GM12874 (cell line): ENCODE results near the gene CEP350.

Experiments used
- TF ChIP-seq, protein P1 (sequence below): IDR thresholded peaks from 2 replicates; pipeline ENCODE4 v1.5.1; 2011; ENCODE audit warnings: low read depth, mild to moderate bottlenecking, control low read depth, low read length, moderate library complexity; ENCODE audit not compliant: insufficient read depth

Gene CEP350

DNA sequence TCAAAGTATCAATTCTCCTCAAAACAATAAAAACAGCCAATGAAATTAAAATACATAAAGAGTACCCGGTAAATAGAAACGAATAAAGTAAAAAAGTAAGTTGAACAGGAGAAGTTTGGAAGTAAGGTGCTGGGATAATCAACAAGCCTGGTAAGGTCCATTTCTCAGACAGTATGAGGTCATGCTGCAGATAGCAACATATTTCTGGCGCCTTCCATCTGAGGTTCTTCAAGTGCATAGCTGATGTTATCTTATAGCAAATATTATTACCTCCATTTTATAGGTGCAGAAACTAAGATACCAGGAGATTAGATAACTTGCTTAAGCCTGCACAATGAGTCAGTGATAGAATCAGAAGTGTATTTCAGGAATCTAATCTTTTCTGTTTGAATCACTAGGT is 23.7 kb upstream of the CEP350 start:
- TF ChIP-seq, protein P1, sequence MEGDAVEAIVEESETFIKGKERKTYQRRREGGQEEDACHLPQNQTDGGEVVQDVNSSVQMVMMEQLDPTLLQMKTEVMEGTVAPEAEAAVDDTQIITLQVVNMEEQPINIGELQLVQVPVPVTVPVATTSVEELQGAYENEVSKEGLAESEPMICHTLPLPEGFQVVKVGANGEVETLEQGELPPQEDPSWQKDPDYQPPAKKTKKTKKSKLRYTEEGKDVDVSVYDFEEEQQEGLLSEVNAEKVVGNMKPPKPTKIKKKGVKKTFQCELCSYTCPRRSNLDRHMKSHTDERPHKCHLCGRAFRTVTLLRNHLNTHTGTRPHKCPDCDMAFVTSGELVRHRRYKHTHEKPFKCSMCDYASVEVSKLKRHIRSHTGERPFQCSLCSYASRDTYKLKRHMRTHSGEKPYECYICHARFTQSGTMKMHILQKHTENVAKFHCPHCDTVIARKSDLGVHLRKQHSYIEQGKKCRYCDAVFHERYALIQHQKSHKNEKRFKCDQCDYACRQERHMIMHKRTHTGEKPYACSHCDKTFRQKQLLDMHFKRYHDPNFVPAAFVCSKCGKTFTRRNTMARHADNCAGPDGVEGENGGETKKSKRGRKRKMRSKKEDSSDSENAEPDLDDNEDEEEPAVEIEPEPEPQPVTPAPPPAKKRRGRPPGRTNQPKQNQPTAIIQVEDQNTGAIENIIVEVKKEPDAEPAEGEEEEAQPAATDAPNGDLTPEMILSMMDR = no peak

DNA sequence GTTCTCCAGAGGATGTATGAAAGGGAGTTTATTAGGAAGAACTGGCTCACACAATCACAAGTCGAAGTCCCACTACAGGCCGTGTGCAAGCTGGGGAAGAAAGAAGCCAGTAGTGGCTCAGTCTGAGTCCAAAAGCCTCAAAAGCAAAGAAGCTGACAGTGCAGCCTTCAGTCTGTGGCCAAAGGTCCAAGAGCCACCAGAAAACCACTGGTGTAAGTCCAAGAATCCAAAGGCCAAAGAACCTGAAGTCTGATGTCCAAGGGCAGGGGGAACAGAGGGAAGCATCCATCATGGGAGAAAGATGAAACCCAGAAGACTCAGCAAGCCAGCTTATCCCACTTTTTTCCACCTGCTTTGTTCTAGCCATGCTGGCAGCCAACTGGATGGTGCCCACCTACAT is 21.4 kb upstream of the CEP350 start:
- TF ChIP-seq, protein P1 = no peak

DNA sequence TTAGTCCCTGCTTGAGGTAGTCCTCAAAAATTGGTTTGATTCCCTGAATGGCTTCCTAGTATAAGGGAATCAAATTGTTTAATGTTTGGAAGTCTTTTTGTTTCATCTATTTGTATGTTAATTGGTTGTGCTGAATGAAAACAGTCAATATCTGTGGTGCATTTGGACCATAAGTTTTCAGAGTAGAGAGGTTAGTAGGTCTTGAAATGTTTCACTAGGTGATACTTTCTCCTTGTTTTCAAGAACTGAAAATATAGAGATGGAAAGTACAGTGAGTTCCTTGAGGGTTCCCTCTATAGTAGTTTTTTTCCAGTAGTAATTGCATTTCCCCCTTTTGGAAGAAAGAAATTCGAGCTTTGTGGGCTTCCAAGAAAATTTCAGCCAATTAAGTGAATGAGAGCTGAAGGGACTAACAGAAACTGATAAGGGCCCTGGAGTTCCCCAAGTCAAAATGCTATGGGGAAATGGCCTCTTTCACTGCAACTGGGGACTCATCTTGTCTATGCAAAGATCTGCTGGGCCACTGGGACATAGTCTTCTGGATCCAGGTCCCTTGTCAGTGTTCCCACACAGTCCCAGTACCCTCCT is 18.6 kb upstream of the CEP350 start:
- TF ChIP-seq, protein P1 = no peak

DNA sequence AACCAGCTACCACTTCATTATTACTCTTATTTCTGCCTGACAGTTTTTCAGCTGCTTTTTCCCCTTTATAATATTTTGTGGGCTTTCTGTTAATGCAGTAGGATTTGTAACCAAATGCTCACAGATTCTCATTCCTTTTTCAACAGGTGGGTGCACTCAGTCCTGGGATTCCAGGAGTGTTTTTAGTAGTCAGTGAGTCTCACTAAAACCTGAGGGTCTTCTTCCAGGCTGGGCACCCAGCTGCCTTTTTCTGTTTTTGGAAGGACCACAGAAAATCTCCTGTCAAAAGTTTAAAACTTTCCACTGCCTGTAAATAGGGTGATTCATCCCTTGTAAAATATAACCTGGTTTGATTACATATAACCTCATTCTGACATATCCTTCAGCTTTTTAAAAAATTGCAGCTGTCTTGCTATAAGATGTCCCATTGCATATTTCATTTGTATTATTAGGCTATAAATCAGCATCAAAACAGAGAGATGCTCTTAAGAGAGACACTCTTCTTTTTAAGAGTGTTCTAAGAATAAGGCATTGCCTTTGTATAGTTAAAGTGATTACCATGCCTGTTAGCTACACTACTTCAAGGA is 16.8 kb upstream of the CEP350 start:
- TF ChIP-seq, protein P1 = no peak

DNA sequence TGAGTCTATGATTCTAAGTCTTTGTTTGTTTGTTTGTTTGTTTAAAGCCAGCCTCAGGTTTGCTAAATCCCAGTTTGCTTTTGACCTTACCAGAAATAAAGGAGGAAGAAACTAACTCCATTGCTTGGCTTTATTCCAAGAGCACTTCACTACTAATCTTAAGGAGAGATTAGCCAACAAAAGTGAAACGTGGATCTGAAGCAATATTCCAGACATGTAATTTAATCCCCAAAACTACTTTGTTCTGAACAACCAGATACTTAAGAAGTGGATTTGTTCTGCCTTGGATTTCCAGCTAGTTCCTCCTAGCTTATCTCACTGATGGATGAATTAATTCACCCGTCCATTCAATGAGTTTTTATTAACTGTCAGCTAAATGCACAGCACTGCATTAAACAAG is 15.9 kb upstream of the CEP350 start:
- TF ChIP-seq, protein P1 = no peak

DNA sequence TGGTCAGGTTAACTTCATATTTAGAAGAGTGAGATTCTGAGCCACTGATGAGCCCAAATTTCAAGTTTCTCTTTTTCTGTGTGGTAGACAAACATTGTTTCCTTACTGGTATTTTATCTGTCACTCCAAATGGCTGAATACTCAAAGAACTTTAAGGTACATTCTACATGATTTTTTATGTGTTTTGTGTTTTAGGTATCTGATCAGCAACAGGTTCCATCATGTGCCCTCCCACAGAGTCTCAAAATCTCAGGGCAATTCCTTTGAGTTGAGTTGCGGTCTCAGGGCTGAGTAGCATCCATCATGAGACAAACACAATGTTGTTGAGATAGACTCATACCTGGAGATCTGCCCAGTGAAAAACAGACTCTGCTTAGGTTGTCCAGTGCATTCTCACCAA is 14.7 kb upstream of the CEP350 start:
- TF ChIP-seq, protein P1 = no peak

DNA sequence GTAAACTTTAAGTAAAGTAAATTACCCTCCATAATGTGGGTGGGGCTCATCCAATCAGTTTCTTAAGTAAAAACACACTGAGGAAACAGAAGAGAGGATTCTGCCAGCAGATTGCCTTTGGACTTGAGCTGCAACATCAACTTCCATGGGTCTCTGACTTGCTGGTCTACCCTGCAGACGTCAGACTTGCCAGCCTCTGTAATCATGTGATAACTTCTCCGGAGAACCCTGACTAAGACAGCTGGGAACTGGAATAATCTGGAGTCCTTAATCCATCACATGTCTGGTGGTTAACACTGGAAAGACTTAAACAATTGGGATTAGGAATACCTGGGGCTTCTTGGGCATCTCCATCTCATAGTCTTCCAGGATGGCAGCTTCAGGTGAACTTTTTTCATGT is 13.2 kb upstream of the CEP350 start:
- TF ChIP-seq, protein P1 = no peak
